Measurements from ENCODE around the gene TOMM20. TPM values are rescaled to one million over a fixed set of nuclear protein-coding genes. Genes with fewer than 3 reads are reported as not detected.

Gene TOMM20
- total and polyA plus RNA-seq, 9 of the 15 experiments (the other 6 are each of a cell fraction or from before 2014, with no cell fraction given): 70.6 to 334 (median 159) TPM

- peak in 1 of 2 experiments; percentile 87 for TF ChIP-seq AFF1 (IDR thresholded peaks at IDR 0.05; ENCODE audit: low read depth in 1 of 2, partially characterized antibody in 2 of 2)
- no peak for TF ChIP-seq NR2C2 (CRISPR knock-in tag; IDR thresholded peaks at IDR 0.05)
- peak; percentile 46; the same call in 1 of the 2 replicates for TF ChIP-seq NR2C2 (tag; IDR thresholded peaks at IDR 0.05)
- TF ChIP-seq ZNF444 (CRISPR knock-in tag; IDR thresholded peaks at IDR 0.05): no peak; the same call in 1 of the 2 replicates
- TF ChIP-seq ZNF589 (CRISPR knock-in tag; IDR thresholded peaks at IDR 0.05; ENCODE audit: low read depth): no peak
- no peak for TF ChIP-seq HIVEP1 (CRISPR knock-in tag; IDR thresholded peaks at IDR 0.05)
- 0 out of 2 replicates have a peak, but pooled peaks have one; percentile 74 for TF ChIP-seq ZNF695 (CRISPR knock-in tag; IDR thresholded peaks at IDR 0.05)
- 0 out of 2 replicates have a peak, but pooled peaks have one; percentile 19 for TF ChIP-seq IRF1 (CRISPR knock-in tag; IDR thresholded peaks at IDR 0.05; ENCODE audit: borderline replicate concordance)
- peak; percentile 47; the same call in 1 of the 2 replicates for TF ChIP-seq HOMEZ (CRISPR knock-in tag; IDR thresholded peaks at IDR 0.05)
- TF ChIP-seq ZBTB2 (IDR thresholded peaks at IDR 0.05): no peak; the same call in 1 of the 2 replicates
- TF ChIP-seq PKNOX1 (IDR thresholded peaks at IDR 0.05): peak; percentile 31; the same call in 1 of the 2 replicates
- TF ChIP-seq PURB (CRISPR knock-in tag; IDR thresholded peaks at IDR 0.05; ENCODE audit: low read depth): no peak
- no peak for TF ChIP-seq ZNF239 (CRISPR knock-in tag; IDR thresholded peaks at IDR 0.05)
- no peak for TF ChIP-seq CLOCK (CRISPR knock-in tag; IDR thresholded peaks at IDR 0.05; ENCODE audit: borderline replicate concordance)
These were observed 32.5 kb upstream of the TOMM20 start, which contains the start of gene RBM34 (continued) for GRCh38 chr1:235160957-235161684.
